Measurements from ENCODE around the gene CERS4. TPM values are rescaled to one million over a fixed set of nuclear protein-coding genes. Genes with fewer than 3 reads are reported as not detected.
A peak's percentile ranks its signal among the peaks of the same experiment; 100 is the strongest.

The CERS4 gene
- total RNA-seq (10 to 100 TPM; 27.7 to 46.3 (median 40.7) TPM), polyA plus RNA-seq (10 to 100 TPM; 43.2 to 49.2 (median 44.1) TPM)
- long read RNA-seq, donor 1, partial matches to known transcripts: 5 of 11 reads
- long read RNA-seq, donor 1, other reads (novel, unspliced or antisense): 0 of 11 reads
- long read RNA-seq, donor 2, partial matches to known transcripts: 11 of 13 reads
- long read RNA-seq, donor 2, other reads (novel, unspliced or antisense): 0 of 13 reads

DNA sequence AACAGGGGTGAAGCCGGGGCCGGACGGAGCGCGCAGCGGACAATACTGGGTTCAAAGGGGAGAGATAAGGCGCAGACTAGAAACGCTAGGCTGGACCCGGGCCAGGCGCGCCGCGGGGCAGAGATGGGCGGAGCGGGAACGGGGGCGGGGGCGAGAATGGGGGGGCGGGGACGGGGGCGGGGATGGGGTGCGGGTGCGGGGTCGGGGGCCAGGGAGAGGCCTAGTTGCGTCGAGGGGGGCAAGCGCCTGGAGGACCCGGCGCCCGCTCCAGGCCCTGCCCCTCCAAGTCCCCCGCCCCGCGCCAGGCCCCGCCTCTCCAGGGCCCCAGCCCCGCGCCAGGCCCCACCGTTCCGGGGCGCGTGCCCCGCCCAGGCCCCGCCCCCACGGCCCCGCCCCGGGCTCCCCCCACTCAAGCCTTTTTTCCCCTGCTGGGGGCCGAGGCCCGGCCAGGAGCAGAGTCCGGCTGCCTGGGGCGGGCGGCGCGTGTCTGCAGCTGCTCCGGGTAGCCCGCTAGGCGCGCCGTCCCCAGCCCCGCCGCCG, at the start of gene CERS4:
Gene CERS4, plus strand, starts transcription at position 449 of the 540 bp plus-strand sequence. CDS start 41,707 bp downstream, outside the sequence.
- Histone ChIP-seq H3K4me3 (peak within 1 kb of the TSS; percentile 70 to 95 (median 78)), H3K4me1 (peaks cover 7 to 59% (median 35%) of the 10 kb centered on the region in 6 donors), H3K9me3 (no peaks in the 10 kb centered on the region), H3K27ac (peak within 1 kb of the TSS; percentile 57 to 94 (median 85)), H3K36me3 (peaks cover 0 to 9% (median 0%) of the 10 kb centered on the region in 6 donors), H3K27me3 (replicated peaks in 1 of 7) (peaks cover 0 to 25% (median 5%) of the 10 kb centered on the region in 7 donors)
- intact Hi-C loops (cut with DNase I; ENCODE audit: low total_unique reads): no loop called here
- TF ChIP-seq CTCF (IDR thresholded peaks at IDR 0.05 in 8 of 11, conservative IDR thresholded peaks at IDR 0.05 in 3 of 11): peak in 1 of 11 experiments; percentile 14
- TF ChIP-seq POLR2A (IDR thresholded peaks at IDR 0.05): no peak
- TF ChIP-seq POLR2AphosphoS5 (IDR thresholded peaks at IDR 0.05): peak; percentile 7 to 61 (median 46)
- peak; percentile 94 for DNase-seq
- 0 to 5% (median 0%) methylated on average over 8 to 45 of the region's 60 CpGs for WGBS, 5 donors

GRCh38 chr19:8161135-8161646, 48.0 kb upstream of the CERS4 start:
- Histone ChIP-seq H3K27ac (peak overlapping the region in 1 of 8 donors; percentile 0), H3K4me3 (no peak overlapping the region), H3K4me1 (peaks cover 0 to 16% (median 1%) of the 10 kb centered on the region in 6 donors), H3K27me3 (replicated peaks in 1 of 7) (no peaks in the 10 kb centered on the region), H3K36me3 (no peaks in the 10 kb centered on the region), H3K9me3 (no peaks in the 10 kb centered on the region)
- no peak for DNase-seq
- TF ChIP-seq POLR2A (IDR thresholded peaks at IDR 0.05) (no peak), POLR2AphosphoS5 (IDR thresholded peaks at IDR 0.05) (no peak), CTCF (IDR thresholded peaks at IDR 0.05 in 8 of 11, conservative IDR thresholded peaks at IDR 0.05 in 3 of 11) (no peak)
- WGBS, 5 donors: 63 to 66% (median 65%) methylated on average over 12 of the region's 12 CpGs
- intact Hi-C loops (cut with DNase I; ENCODE audit: low total_unique reads): no loop called here

GRCh38 chr19:8163759-8164158, 45.4 kb upstream of the CERS4 start:
- 69 to 79% (median 76%) methylated on average over 7 of the region's 7 CpGs for WGBS, 5 donors
- intact Hi-C loops (cut with DNase I; ENCODE audit: low total_unique reads): no loop called here

DNA sequence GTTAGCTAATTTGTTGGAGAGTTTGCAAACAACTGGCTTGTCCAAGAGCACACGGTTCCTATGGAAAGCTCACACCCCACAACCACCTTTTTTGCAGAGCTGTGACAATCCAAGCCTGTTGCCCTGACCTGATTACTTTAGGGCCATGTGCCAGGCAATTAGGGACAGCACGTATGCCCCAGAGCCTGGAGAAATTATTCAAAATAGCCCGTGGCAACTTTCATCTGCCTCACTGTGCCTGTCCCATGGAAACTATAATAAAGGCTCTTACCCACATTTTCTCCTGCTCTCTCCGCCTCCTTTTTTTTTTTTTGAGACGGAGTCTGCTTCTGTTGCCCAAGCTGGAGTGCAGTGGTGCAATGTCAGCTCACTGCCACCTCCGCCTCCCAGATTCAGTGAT, 41.2 kb upstream of the CERS4 start:
- 72 to 87% (median 76%) methylated on average over 6 of the region's 6 CpGs for WGBS, 5 donors
- Histone ChIP-seq H3K36me3 (no peaks in the 10 kb centered on the region), H3K9me3 (no peaks in the 10 kb centered on the region), H3K27me3 (replicated peaks in 1 of 7) (no peaks in the 10 kb centered on the region), H3K4me1 (no peaks in the 10 kb centered on the region), H3K27ac (no peak overlapping the region), H3K4me3 (no peak overlapping the region)
- no peak for TF ChIP-seq CTCF (IDR thresholded peaks at IDR 0.05 in 8 of 11, conservative IDR thresholded peaks at IDR 0.05 in 3 of 11)
- no peak for TF ChIP-seq POLR2A (IDR thresholded peaks at IDR 0.05)
- no peak for TF ChIP-seq POLR2AphosphoS5 (IDR thresholded peaks at IDR 0.05)
- no peak for DNase-seq
- intact Hi-C loops (cut with DNase I; ENCODE audit: low total_unique reads): no loop called here

More at GRCh38 chr19:8163759-8164158, 45.4 kb upstream of the CERS4 start:
- Histone ChIP-seq H3K9me3 (no peaks in the 10 kb centered on the region), H3K4me3 (no peak overlapping the region), H3K27ac (no peak overlapping the region), H3K36me3 (no peaks in the 10 kb centered on the region), H3K27me3 (replicated peaks in 1 of 7) (no peaks in the 10 kb centered on the region), H3K4me1 (peaks cover 0 to 8% (median under 1%) of the 10 kb centered on the region in 6 donors)
- no peak for DNase-seq
- no peak for TF ChIP-seq POLR2A (IDR thresholded peaks at IDR 0.05)

Measured in spleen (tissue), 13 donors.